Measurements from ENCODE around the gene AIG1. TPM values are rescaled to one million over a fixed set of nuclear protein-coding genes. Genes with fewer than 3 reads are reported as not detected.

AIG1 gene
- total and polyA plus RNA-seq, 2 of the 4 experiments (the other 2 are of a cell fraction), result 21.3 to 27.1 TPM

DNA sequence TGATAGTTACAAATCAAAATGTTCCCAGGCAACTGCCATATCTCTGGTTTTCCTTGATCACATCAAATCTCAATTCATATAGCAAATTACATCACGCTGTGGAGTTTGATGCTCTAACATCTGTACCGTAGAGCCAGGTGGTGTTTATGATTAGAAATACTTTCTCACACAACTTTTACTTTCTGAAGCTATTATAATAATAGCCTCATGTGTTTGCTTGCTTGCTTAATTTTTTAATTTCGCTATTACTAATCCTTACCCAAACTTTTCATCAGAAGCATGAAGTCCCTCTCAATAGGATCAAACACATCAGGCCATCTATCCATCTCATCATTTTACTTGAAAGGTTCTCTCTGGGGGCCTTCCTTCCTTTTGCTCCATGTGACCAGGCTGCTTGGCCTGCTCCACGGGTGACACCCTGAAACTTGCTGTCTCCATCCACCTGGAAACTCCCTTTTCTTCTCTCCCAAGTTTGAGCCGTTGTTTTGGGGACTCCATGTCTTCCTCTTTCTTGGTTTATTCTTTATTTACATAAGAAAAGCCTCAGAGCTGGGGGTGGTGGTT lies 314.4 kb downstream of the AIG1 start:
- Histone ChIP-seq H3K27me3 (ENCODE audit: control insufficient read depth, insufficient read depth, low read length) (peaks cover 4% of the 10 kb centered on the region; the same call in 1 of the 2 replicates), H2BK20ac (ENCODE audit: low read depth, low read length) (no peak overlapping the region), H2BK120ac (ENCODE audit: low read depth, low read length) (no peak overlapping the region), H3K36me3 (ENCODE audit: control insufficient read depth, insufficient read depth, low read length) (no peaks in the 10 kb centered on the region), H2BK5ac (ENCODE audit: low read depth, low read length, poor library complexity, severe bottlenecking) (no peak overlapping the region), H3K4me3 (ENCODE audit: insufficient read depth, low read depth, low read length) (no peak overlapping the region), H4K91ac (ENCODE audit: insufficient read depth, low read depth, low read length) (no peak overlapping the region), H3K4me1 (ENCODE audit: control insufficient read depth, insufficient read depth, low read length) (no peaks in the 10 kb centered on the region), H2AK5ac (ENCODE audit: low read depth, low read length) (no peak overlapping the region), H3K9ac (ENCODE audit: low read depth, low read length) (no peak overlapping the region), H3K27ac (ENCODE audit: insufficient read depth, low read length) (no peak overlapping the region), H2AFZ (replicated peaks; ENCODE audit: low read length, poor library complexity) (no peak overlapping the region), H3K9me1 (ENCODE audit: insufficient read depth, low read length) (no peaks in the 10 kb centered on the region), H3K4ac (ENCODE audit: low read depth, low read length) (no peak overlapping the region), H2BK15ac (ENCODE audit: low read depth, low read length) (no peak overlapping the region), H3K79me1 (ENCODE audit: low read depth in 1 of 2, low read length in 2 of 2) (no peaks in the 10 kb centered on the region), H3K9me3 (ENCODE audit: control insufficient read depth, insufficient read depth, low read length) (no peaks in the 10 kb centered on the region), H3K56ac (ENCODE audit: extremely low read depth, insufficient read depth, low read length) (no peak overlapping the region), H3K14ac (replicated peaks; ENCODE audit: low read depth, low read length) (no peak overlapping the region), H4K8ac (ENCODE audit: low read depth in 2 of 2, low read length in 2 of 2) (no peak overlapping the region), H3K23ac (ENCODE audit: low read depth, low read length) (no peak overlapping the region), H3K4me2 (ENCODE audit: low read depth, low read length) (no peak overlapping the region), H4K5ac (ENCODE audit: low read depth, low read length) (no peak overlapping the region), H3K18ac (ENCODE audit: low read depth, low read length) (no peak overlapping the region), H2AK9ac (replicated peaks; ENCODE audit: low read depth, low read length, poor library complexity) (no peak overlapping the region), H4K20me1 (ENCODE audit: insufficient read depth, low read length) (no peaks in the 10 kb centered on the region)
- TF ChIP-seq CEBPB (IDR thresholded peaks at IDR 0.05; ENCODE audit: low read depth, low read length), result no peak
- TF ChIP-seq, protein P1, sequence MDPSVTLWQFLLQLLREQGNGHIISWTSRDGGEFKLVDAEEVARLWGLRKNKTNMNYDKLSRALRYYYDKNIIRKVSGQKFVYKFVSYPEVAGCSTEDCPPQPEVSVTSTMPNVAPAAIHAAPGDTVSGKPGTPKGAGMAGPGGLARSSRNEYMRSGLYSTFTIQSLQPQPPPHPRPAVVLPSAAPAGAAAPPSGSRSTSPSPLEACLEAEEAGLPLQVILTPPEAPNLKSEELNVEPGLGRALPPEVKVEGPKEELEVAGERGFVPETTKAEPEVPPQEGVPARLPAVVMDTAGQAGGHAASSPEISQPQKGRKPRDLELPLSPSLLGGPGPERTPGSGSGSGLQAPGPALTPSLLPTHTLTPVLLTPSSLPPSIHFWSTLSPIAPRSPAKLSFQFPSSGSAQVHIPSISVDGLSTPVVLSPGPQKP (IDR thresholded peaks at IDR 0.05; ENCODE audit: borderline replicate concordance, low read depth, low read length), result no peak
- TF ChIP-seq BHLHE40 (IDR thresholded peaks at IDR 0.05; ENCODE audit: low read depth, low read length), result no peak
- TF ChIP-seq USF2 (IDR thresholded peaks at IDR 0.05; ENCODE audit: low read depth, low read length), result no peak
- no peak for TF ChIP-seq RFX5 (IDR thresholded peaks at IDR 0.05; ENCODE audit: low read depth, low read length)
- no peak for TF ChIP-seq CHD1 (IDR thresholded peaks at IDR 0.05; ENCODE audit: low read depth, low read length)
- TF ChIP-seq FOS (IDR thresholded peaks at IDR 0.05; ENCODE audit: low read depth, low read length), result no peak
- TF ChIP-seq MAZ (IDR thresholded peaks at IDR 0.05; ENCODE audit: borderline replicate concordance, low read depth, low read length), result no peak
- no peak for ATAC-seq (ENCODE audit: low read depth)
- intact Hi-C loops (cut with micrococcal nuclease) (no loop called here), dilution Hi-C loops (cut with HindIII; ENCODE audit: low sequenced_read_pairs, unreplicated experiment) (no loop called here), in situ Hi-C loops (cut with MboI; ENCODE audit: low sequenced_read_pairs) (no loop called here)
- no peak for DNase-seq
- WGBS, 2 experiments (ENCODE audit: extremely low coverage in 2 of 2, insufficient read length in 1 of 2), result no CpG with 5 or more reads among the region's 5 CpGs
- BruUV-seq (replicated peaks), result no TSS peak
- CTCF ChIA-PET, result interaction anchor here (1.5 kb wide), 1 partner anchor 10 kb away, joined by 3 read pairs; no protein-coding TSS in a partner anchor
- POLR2A ChIA-PET (ENCODE audit: unreplicated experiment), result no interaction called here
